K562 (cell line): ENCODE results near the gene BAD. TPM values are rescaled to one million over a fixed set of nuclear protein-coding genes. Genes with fewer than 3 reads are reported as not detected.
A peak's percentile ranks its signal among the peaks of the same experiment; 100 is the strongest.

Experiments
- ATF1 ChIP-seq, 2 experiments: fragments of 450-650 bp in 1 of 2; IDR thresholded peaks; 2 replicates each; pipeline ENCODE4 v1.6.1; 2016; ENCODE audit warnings: missing compliant biosample characterization in 1 of 2, missing genetic modification characterization in 1 of 2
- POLR2AphosphoS5 ChIP-seq: IDR thresholded peaks from 2 replicates; pipeline ENCODE4 v1.6.1; 2011; ENCODE audit warnings: mild to moderate bottlenecking, low read depth, low read length, moderate library complexity; ENCODE audit not compliant: control insufficient read depth, insufficient read depth
- TEAD4 ChIP-seq, 2 experiments: sonication (generic) in 1 of 2; formaldehyde crosslinking in 1 of 2; IDR thresholded peaks; 2 replicates each; pipeline versions ENCODE4 v1.6.1 to v1.8.0; 2012 to 2022; ENCODE audit warnings: borderline replicate concordance in 1 of 2, inconsistent platforms in 1 of 2, low read length in 1 of 2, mild to moderate bottlenecking in 1 of 2, missing genetic modification reagents in 1 of 2
- VEZF1 ChIP-seq: fragments of 200-800 bp; sonication (Bioruptor generic); IDR thresholded peaks from 2 replicates; pipeline ENCODE4 v1.6.1; 2017; ENCODE audit warnings: missing genetic modification characterization, missing compliant biosample characterization
- ZNF639 ChIP-seq, 2 experiments: fragments of 200-800 bp in 1 of 2; sonication (Bioruptor generic) in 1 of 2; sonication (generic) in 1 of 2; formaldehyde crosslinking in 1 of 2; IDR thresholded peaks in 1 of 2; conservative IDR thresholded peaks in 1 of 2; 2 replicates each; pipeline versions ENCODE4 v1.5.0 to v1.6.1; 2016 to 2020; ENCODE audit warnings: missing compliant biosample characterization in 1 of 2, missing genetic modification characterization in 1 of 2, missing genetic modification reagents in 1 of 2
- polyA plus RNA-seq, 8 experiments: library from polyadenylated mRNA; depleted of rRNA in 4 of 8; stranded (reverse) in 5 of 8; unstranded in 3 of 8; fragments of >200 nt; fragmentation: Nextera tagmentation in 2 of 8; fragmentation: Illumina TruSeq in 1 of 8; extraction: Ambion mirVana in 2 of 8; extraction: Trizol in 1 of 8; gene quantifications; 2 replicates each; pipeline versions ENCODE4 v1.2.1 to v1.2.3, GENCODE V29; 2011 to 2014; ENCODE audit warnings: inconsistent platforms in 1 of 8, missing spikeins in 1 of 8
- total RNA-seq, 7 experiments: library from RNA; depleted of rRNA in 6 of 7; stranded (reverse); fragments of >200 nt in 6 of 7; fragmentation: Illumina TruSeq in 2 of 7; extraction: Trizol in 2 of 7; gene quantifications; 2 replicates each; pipeline versions ENCODE4 v1.2.1 to v1.2.3, GENCODE V29; 2011 to 2021; ENCODE audit warnings: low replicate concordance in 1 of 7

BAD gene
- total and polyA plus RNA-seq, 9 of the 15 experiments (the other 6 are each of a cell fraction or from before 2014, with no cell fraction given), result 0.61 to 45.6 (median 11.8) TPM

DNA sequence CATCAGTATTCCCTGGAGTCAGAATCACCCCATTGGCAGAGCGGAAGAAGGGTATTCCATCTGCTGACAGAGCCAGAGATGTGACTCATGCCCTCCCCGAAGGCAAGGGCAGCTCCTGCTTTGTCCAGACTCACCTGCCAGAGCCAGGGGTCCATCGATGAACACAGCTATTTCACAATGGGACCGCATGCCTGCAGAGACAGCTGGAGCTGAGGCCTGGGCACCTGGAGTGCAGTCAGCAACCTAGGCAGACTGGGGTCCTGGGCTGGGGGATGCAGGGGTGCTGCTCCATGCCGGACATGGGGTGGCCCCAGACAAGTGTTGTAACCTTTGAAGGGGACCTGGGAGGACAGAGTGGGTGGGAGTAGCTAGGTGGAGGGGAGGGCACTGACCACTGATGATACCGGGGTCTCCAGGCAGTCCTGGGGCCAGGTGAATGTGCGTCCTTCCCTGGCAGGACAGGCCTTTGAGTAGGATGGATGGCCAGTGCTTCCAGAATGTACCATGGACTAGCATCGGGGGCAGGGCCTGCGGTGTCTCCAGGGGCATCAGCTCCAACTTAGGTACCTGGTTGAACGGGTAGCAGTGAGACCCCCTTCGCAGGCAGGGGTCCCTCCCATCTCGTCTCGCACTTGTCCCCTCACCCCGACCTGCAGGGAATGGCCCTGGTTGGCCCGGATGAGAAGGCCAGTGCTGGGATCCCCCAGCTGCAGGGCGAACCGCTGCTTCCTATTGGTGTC lies 60.1 kb downstream of the BAD start (continued):
- TF ChIP-seq TEAD4 (IDR thresholded peaks at IDR 0.05; ENCODE audit: low read length), result no peak
- TF ChIP-seq TEAD4 (CRISPR knock-in tag; IDR thresholded peaks at IDR 0.05; ENCODE audit: borderline replicate concordance), result no peak
- TF ChIP-seq VEZF1 (CRISPR knock-in tag), result no peak
- peak; percentile 55 for TF ChIP-seq POLR2AphosphoS5
- no peak for TF ChIP-seq ZNF639 (CRISPR knock-in tag; conservative IDR thresholded peaks at IDR 0.05 in 1 of 2, IDR thresholded peaks at IDR 0.05 in 1 of 2)
- no peak for TF ChIP-seq ATF1 (CRISPR knock-in tag; IDR thresholded peaks at IDR 0.05)
- no peak for TF ChIP-seq ATF1 (tag; IDR thresholded peaks at IDR 0.05)
- TF ChIP-seq, all 486 proteins: peak for 21
